OCI-LY7 (cell line): ENCODE results near the gene PTDSS2.

ENCODE experiments used
- CTCF ChIP-seq: fragments of 200-600 bp; sonication (generic); conservative IDR thresholded peaks from 2 replicates; pipeline ENCODE4 v1.5.1; 2014; ENCODE audit warnings: mild to moderate bottlenecking, antibody characterized with exemption, low read length, moderate library complexity, mixed read lengths
- EZH2phosphoT487 ChIP-seq: fragments of 200-600 bp; sonication (generic); IDR thresholded peaks from 2 replicates; pipeline ENCODE4 v1.6.1; 2018; ENCODE audit warnings: low read depth, borderline replicate concordance, mild to moderate bottlenecking, mixed run types, antibody characterized with exemption, low read length, moderate library complexity, mixed read lengths

DNA sequence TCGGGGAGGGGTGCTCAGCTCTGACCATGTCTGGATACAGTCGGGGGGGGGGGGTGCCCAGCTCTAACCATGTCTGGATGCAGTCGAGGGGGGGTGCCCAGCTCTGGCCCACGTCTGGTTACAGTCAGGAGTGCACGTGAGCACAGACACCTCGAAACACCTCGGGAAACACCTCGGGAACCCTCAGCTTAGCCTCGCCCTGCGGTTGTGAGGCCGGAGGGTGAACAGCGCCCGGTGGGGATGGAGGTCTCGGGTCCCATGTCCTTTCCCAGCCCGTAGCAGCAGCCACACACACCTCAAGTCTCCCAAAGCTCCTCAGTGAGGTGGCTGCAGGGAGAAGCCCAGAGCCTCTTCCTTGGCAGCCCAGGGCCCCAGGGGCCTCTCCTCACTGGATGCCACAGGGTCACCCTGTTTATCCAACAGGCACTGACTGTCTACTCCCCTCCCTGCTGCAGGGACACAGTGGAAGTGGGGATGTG is 37.4 kb upstream of the PTDSS2 start:
- TF ChIP-seq CTCF (no peak), EZH2phosphoT487 (no peak)
